HepG2 (cell line): ENCODE results near the gene GFAP. TPM values are rescaled to one million over a fixed set of nuclear protein-coding genes. Genes with fewer than 3 reads are reported as not detected.

Experiments
- BRD4 ChIP-seq: sonication (generic); formaldehyde crosslinking; IDR thresholded peaks from 2 replicates; pipeline ENCODE4 v1.4.0; 2020; ENCODE audit warnings: missing genetic modification reagents
- CENPX ChIP-seq: sonication (generic); formaldehyde crosslinking; IDR thresholded peaks from 2 replicates; pipeline ENCODE4 v1.9.0; 2021; ENCODE audit warnings: mild to moderate bottlenecking, missing genetic modification reagents, moderate library complexity
- DBP ChIP-seq: sonication (generic); formaldehyde crosslinking; IDR thresholded peaks from 2 replicates; pipeline ENCODE4 v1.4.0; 2020; ENCODE audit warnings: missing genetic modification reagents; ENCODE audit errors: not compliant biosample characterization
- EED ChIP-seq: sonication (generic); formaldehyde crosslinking; IDR thresholded peaks from 2 replicates; pipeline ENCODE4 v1.5.0; 2020; ENCODE audit warnings: mild to moderate bottlenecking, missing genetic modification reagents
- GABPB1 ChIP-seq: IDR thresholded peaks from 2 replicates; pipeline ENCODE4 v1.6.1; 2016; ENCODE audit warnings: mild to moderate bottlenecking, missing genetic modification reagents, moderate library complexity, missing compliant biosample characterization
- HNRNPUL1 ChIP-seq: fragments of 200-400 bp; formaldehyde crosslinking; IDR thresholded peaks from 2 replicates; pipeline ENCODE4 v1.6.1; 2017; ENCODE audit warnings: low read depth, mild to moderate bottlenecking, low read length, moderate library complexity
- KDM1A ChIP-seq: IDR thresholded peaks from 2 replicates; pipeline ENCODE4 v1.6.1; 2016; ENCODE audit warnings: missing compliant biosample characterization
- KDM2A ChIP-seq: sonication (generic); formaldehyde crosslinking; IDR thresholded peaks from 2 replicates; pipeline ENCODE4 v1.4.0; 2020; ENCODE audit warnings: low read depth, missing genetic modification reagents, borderline replicate concordance
- LCORL ChIP-seq, 2 experiments: fragments of 450-650 bp in 1 of 2; sonication (generic) in 1 of 2; formaldehyde crosslinking in 1 of 2; IDR thresholded peaks; 2 replicates each; pipeline versions ENCODE4 v1.5.0 to v1.6.1; 2017 to 2020; ENCODE audit warnings: antibody characterized with exemption in 1 of 2, missing genetic modification reagents in 1 of 2
- MED8 ChIP-seq: sonication (generic); formaldehyde crosslinking; IDR thresholded peaks from 2 replicates; pipeline ENCODE4 v1.8.1; 2023; ENCODE audit warnings: mild to moderate bottlenecking, missing genetic modification reagents; ENCODE audit not compliant: insufficient replicate concordance
- NFIB ChIP-seq: sonication (generic); formaldehyde crosslinking; IDR thresholded peaks from 2 replicates; pipeline ENCODE4 v1.9.0; 2021; ENCODE audit warnings: missing genetic modification reagents, mild to moderate bottlenecking, borderline replicate concordance
- NONO ChIP-seq, 2 experiments: fragments of 450-650 bp in 1 of 2; sonication (generic) in 1 of 2; formaldehyde crosslinking in 1 of 2; IDR thresholded peaks in 1 of 2; conservative IDR thresholded peaks in 1 of 2; 2 replicates each; pipeline versions ENCODE4 v1.6.1 to v1.8.0; 2017 to 2022; ENCODE audit warnings: mild to moderate bottlenecking in 1 of 2, missing genetic modification reagents in 1 of 2, moderate library complexity in 1 of 2
- NPAS2 ChIP-seq: sonication (generic); formaldehyde crosslinking; IDR thresholded peaks from 2 replicates; pipeline ENCODE4 v1.8.0; 2022; ENCODE audit warnings: mild to moderate bottlenecking, missing genetic modification reagents, borderline replicate concordance
- RAD21 ChIP-seq: fragments of 450-650 bp; formaldehyde crosslinking; IDR thresholded peaks from 2 replicates; pipeline ENCODE4 v1.5.0; 2020; ENCODE audit warnings: mild to moderate bottlenecking
- TEAD3 ChIP-seq: optimal IDR thresholded peaks from 2 replicates; pipeline ENCODE3; 2016; ENCODE audit warnings: borderline replicate concordance
- TFDP1 ChIP-seq: IDR thresholded peaks from 2 replicates; pipeline ENCODE4 v1.6.1; 2016; ENCODE audit warnings: missing compliant biosample characterization, missing genetic modification reagents, borderline replicate concordance
- ZBTB38 ChIP-seq: sonication (generic); formaldehyde crosslinking; IDR thresholded peaks from 2 replicates; pipeline ENCODE4 v1.5.1; 2020; ENCODE audit warnings: mild to moderate bottlenecking, missing genetic modification reagents
- ZBTB8A ChIP-seq: sonication (generic); formaldehyde crosslinking; IDR thresholded peaks from 2 replicates; pipeline ENCODE4 v1.4.0; 2020; ENCODE audit warnings: mild to moderate bottlenecking, low read depth, missing genetic modification reagents, borderline replicate concordance
- ZEB1 ChIP-seq: IDR thresholded peaks from 2 replicates; pipeline ENCODE4 v1.6.1; 2012; ENCODE audit warnings: mild to moderate bottlenecking, low read depth, inconsistent platforms; ENCODE audit not compliant: insufficient replicate concordance
- ZFX ChIP-seq: sonication (generic); formaldehyde crosslinking; IDR thresholded peaks from 2 replicates; pipeline ENCODE4 v1.4.0; 2020; ENCODE audit warnings: mild to moderate bottlenecking, low read depth, missing genetic modification reagents, moderate library complexity
- ZNF546 ChIP-seq: sonication (generic); formaldehyde crosslinking; conservative IDR thresholded peaks from 2 replicates; pipeline ENCODE4 v1.8.1; 2023; ENCODE audit warnings: mild to moderate bottlenecking, missing genetic modification reagents
- ZNF639 ChIP-seq: conservative IDR thresholded peaks from 2 replicates; pipeline ENCODE4 v1.6.1; 2018; ENCODE audit warnings: missing genetic modification reagents
- ZNF691 ChIP-seq: sonication (generic); formaldehyde crosslinking; IDR thresholded peaks from 2 replicates; pipeline ENCODE4 v1.4.0; 2020; ENCODE audit warnings: missing genetic modification reagents, low read depth, mild to moderate bottlenecking, borderline replicate concordance
- polyA plus RNA-seq, 8 experiments: library from polyadenylated mRNA; depleted of rRNA in 3 of 8; stranded (reverse) in 7 of 8; unstranded in 1 of 8; fragments of >200 nt; fragmentation: Illumina TruSeq in 4 of 8; extraction: Trizol in 4 of 8; gene quantifications; 2 replicates each; pipeline versions ENCODE4 v1.2.1 to v1.2.3, GENCODE V29; 2011 to 2016; ENCODE audit warnings: low read depth in 4 of 8, missing spikeins in 1 of 8, mixed read lengths in 1 of 8; ENCODE audit not compliant: insufficient read depth in 1 of 8
- total RNA-seq, 5 experiments: library from RNA; depleted of rRNA; stranded (reverse); fragments of >200 nt; fragmentation: Illumina TruSeq; extraction: Trizol; gene quantifications; 2 replicates each; pipeline ENCODE4 v1.2.3, GENCODE V29; 2016; ENCODE audit warnings: low read depth in 1 of 5

Gene GFAP
- total and polyA plus RNA-seq, 2 of the 13 experiments (the other 11 are each of a cell fraction or from before 2014, with no cell fraction given): 0.11 to 0.29 TPM

GRCh38 chr17:44919885-44920564 is 4.7 kb upstream of the GFAP start (continued):
- TF ChIP-seq ZNF691 (CRISPR knock-in tag) (0 out of 2 replicates have a peak, but pooled peaks have one; percentile 19), ZBTB8A (CRISPR knock-in tag) (no peak), TEAD3 (CRISPR knock-in tag) (peak; percentile 39), EED (CRISPR knock-in tag) (no peak), NONO (IDR thresholded peaks at IDR 0.05) (no peak), NONO (CRISPR knock-in tag; conservative IDR thresholded peaks at IDR 0.05) (0 out of 2 replicates have a peak, but pooled peaks have one; percentile 41), ZNF639 (no peak), TFDP1 (CRISPR knock-in tag) (no peak), DBP (CRISPR knock-in tag) (no peak), CENPX (no peak), ZFX (peak; percentile 62; the same call in 1 of the 2 replicates), BRD4 (CRISPR knock-in tag) (no peak), KDM1A (peak; percentile 30; the same call in 1 of the 2 replicates), ZEB1 (no peak), HNRNPUL1 (no peak), NFIB (CRISPR knock-in tag) (no peak), MED8 (no peak), KDM2A (CRISPR knock-in tag) (peak; percentile 83), LCORL (IDR thresholded peaks at IDR 0.05) (no peak), LCORL (CRISPR knock-in tag; IDR thresholded peaks at IDR 0.05) (peak; percentile 76; the same call in 1 of the 2 replicates), NPAS2 (CRISPR knock-in tag) (no peak), GABPB1 (CRISPR knock-in tag) (no peak), RAD21 (peak; percentile 94), ZNF546 (CRISPR knock-in tag) (no peak), ZBTB38 (CRISPR knock-in tag) (no peak)
